ENCODE data around the gene LGALS16.
"Not testable (repeated sequence)": the region's sequence is repeated elsewhere in the genome, so short reads cannot be mapped to it uniquely, and the experiment has no call there.

Gene LGALS16, protein sequence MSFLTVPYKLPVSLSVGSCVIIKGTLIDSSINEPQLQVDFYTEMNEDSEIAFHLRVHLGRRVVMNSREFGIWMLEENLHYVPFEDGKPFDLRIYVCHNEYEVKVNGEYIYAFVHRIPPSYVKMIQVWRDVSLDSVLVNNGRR

DNA sequence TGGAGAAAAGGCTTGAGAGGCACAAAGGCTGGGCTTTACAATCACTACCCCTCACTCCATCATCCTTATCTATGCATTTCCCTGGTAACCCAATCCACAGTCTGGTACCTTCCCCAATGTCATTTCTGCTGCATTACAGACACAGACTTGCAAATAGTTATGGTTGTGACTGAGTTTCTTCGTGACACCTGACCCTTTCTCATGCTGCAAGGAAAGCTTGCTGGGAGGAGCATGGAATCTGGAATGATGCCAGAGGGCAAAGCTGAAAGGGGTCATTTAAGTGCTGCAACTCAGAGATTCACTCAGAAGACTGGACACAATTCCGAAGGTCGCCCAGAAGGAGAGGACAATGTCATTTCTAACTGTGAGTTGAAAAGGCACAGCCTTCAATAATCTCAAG lies at the start of gene LGALS16:
Gene LGALS16 (plus strand): TSS at position 301 of the 400 bp plus-strand sequence. CDS start 49 bp downstream, at position 350.
- Histone ChIP-seq H3K9me3 (ENCODE audit: control insufficient read depth in 5 of 5, low read length in 5 of 5) (no peaks in the 10 kb centered on the region), H3K9ac (ENCODE audit: low read length in 5 of 5) (no peak within 1 kb of the TSS), H3K36me3 (ENCODE audit: control insufficient read depth in 5 of 5, insufficient read depth in 5 of 5, low read length in 5 of 5) (no peaks in the 10 kb centered on the region), H3K4me1 (ENCODE audit: control insufficient read depth in 5 of 5, insufficient read depth in 5 of 5, low read length in 5 of 5) (no peaks in the 10 kb centered on the region), H3K27ac (ENCODE audit: low read depth, low read length) (no peak within 1 kb of the TSS), H3K27me3 (ENCODE audit: control insufficient read depth in 5 of 5, insufficient read depth in 4 of 5, low read length in 5 of 5) (no peaks in the 10 kb centered on the region), H3K4me3 (ENCODE audit: low read depth in 1 of 5, low read length in 5 of 5) (no peak within 1 kb of the TSS)

DNA sequence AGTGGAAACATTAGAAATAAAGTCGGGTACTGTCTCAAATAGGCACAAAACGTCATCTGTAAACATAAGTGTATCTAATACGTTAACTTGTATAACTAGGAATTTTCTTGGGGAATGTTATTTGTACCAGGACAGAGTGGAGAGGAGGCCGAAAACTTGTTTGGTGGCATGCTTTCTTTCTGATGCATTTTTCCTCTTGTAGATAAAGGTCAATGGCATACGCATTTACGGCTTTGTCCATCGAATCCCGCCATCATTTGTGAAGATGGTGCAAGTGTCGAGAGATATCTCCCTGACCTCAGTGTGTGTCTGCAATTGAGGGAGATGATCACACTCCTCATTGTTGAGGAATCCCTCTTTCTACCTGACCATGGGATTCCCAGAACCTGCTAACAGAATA lies 48.7 kb upstream of the LGALS16 start:
- Histone ChIP-seq H3K9ac (ENCODE audit: low read length in 5 of 5) (no peak overlapping the region), H3K4me1 (ENCODE audit: control insufficient read depth in 5 of 5, insufficient read depth in 5 of 5, low read length in 5 of 5) (no peaks in the 10 kb centered on the region), H3K9me3 (ENCODE audit: control insufficient read depth in 5 of 5, low read length in 5 of 5) (no peaks in the 10 kb centered on the region), H3K27me3 (ENCODE audit: control insufficient read depth in 5 of 5, insufficient read depth in 4 of 5, low read length in 5 of 5) (peaks cover 0 to 10% (median 3%) of the 10 kb centered on the region in 5 donors), H3K36me3 (ENCODE audit: control insufficient read depth in 5 of 5, insufficient read depth in 5 of 5, low read length in 5 of 5) (no peaks in the 10 kb centered on the region), H3K4me3 (ENCODE audit: low read depth in 1 of 5, low read length in 5 of 5) (no peak overlapping the region), H3K27ac (ENCODE audit: low read depth, low read length) (no peak overlapping the region)

DNA sequence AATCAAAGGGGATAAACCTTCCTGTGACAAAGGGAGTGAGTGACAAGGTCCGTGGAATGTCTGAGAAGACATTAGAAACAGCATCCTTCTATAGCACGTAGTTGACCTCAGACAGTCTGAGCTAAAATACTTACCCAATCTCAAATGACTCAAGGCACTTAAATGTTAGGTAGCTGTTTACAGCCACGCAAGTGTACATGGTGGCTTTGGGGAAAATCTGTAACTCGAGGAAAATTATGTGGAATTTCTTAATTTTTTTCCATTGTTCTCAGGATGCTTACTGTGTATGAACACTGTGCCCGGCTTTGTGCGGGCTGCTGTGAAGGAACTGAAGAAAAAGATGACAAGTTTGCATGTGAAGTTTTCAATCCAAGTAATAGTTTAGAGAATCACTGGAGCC lies 48.2 kb upstream of the LGALS16 start:
- no peaks in the 10 kb centered on the region for H3K36me3 ChIP-seq (ENCODE audit: control insufficient read depth in 5 of 5, insufficient read depth in 5 of 5, low read length in 5 of 5)
- H3K9ac ChIP-seq (ENCODE audit: low read length in 5 of 5): no peak overlapping the region
- no peak overlapping the region for H3K4me3 ChIP-seq (ENCODE audit: low read depth in 1 of 5, low read length in 5 of 5)
- no peak overlapping the region for H3K27ac ChIP-seq (ENCODE audit: low read depth, low read length)
- no peaks in the 10 kb centered on the region for H3K4me1 ChIP-seq (ENCODE audit: control insufficient read depth in 5 of 5, insufficient read depth in 5 of 5, low read length in 5 of 5)
- peaks cover 0 to 10% (median 3%) of the 10 kb centered on the region in 5 donors for H3K27me3 ChIP-seq (ENCODE audit: control insufficient read depth in 5 of 5, insufficient read depth in 4 of 5, low read length in 5 of 5)
- H3K9me3 ChIP-seq (ENCODE audit: control insufficient read depth in 5 of 5, low read length in 5 of 5): no peaks in the 10 kb centered on the region

DNA sequence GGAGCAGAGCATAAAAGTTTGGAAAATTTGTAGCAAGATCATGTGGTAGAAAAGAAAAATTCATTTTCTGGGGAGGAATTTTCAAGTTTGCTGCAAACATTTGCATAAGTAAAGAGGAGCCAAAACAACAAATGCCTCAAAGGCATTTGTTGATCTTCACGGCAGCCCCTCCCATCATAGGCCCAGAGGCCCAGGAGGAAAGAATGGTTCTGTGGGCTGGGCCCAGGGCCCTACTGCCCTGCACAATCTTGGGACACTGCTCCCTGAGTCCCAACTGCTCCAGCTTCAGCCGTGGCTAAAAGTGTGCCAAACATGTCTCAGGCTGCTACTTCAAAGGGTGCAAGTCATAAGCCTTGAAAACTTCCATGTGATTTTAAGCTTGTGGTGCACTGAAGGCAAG lies 42.1 kb upstream of the LGALS16 start:
- no peak overlapping the region for H3K4me3 ChIP-seq (ENCODE audit: low read depth in 1 of 5, low read length in 5 of 5)
- H3K27me3 ChIP-seq (ENCODE audit: control insufficient read depth in 5 of 5, insufficient read depth in 4 of 5, low read length in 5 of 5): peaks cover 0 to 4% (median 0%) of the 10 kb centered on the region in 5 donors
- no peaks in the 10 kb centered on the region for H3K36me3 ChIP-seq (ENCODE audit: control insufficient read depth in 5 of 5, insufficient read depth in 5 of 5, low read length in 5 of 5)
- H3K9ac ChIP-seq (ENCODE audit: low read length in 5 of 5): no peak overlapping the region
- H3K27ac ChIP-seq (ENCODE audit: low read depth, low read length): no peak overlapping the region
- no peaks in the 10 kb centered on the region for H3K4me1 ChIP-seq (ENCODE audit: control insufficient read depth in 5 of 5, insufficient read depth in 5 of 5, low read length in 5 of 5)
- H3K9me3 ChIP-seq (ENCODE audit: control insufficient read depth in 5 of 5, low read length in 5 of 5): peaks cover 0 to 8% (median 0%) of the 10 kb centered on the region in 5 donors

DNA sequence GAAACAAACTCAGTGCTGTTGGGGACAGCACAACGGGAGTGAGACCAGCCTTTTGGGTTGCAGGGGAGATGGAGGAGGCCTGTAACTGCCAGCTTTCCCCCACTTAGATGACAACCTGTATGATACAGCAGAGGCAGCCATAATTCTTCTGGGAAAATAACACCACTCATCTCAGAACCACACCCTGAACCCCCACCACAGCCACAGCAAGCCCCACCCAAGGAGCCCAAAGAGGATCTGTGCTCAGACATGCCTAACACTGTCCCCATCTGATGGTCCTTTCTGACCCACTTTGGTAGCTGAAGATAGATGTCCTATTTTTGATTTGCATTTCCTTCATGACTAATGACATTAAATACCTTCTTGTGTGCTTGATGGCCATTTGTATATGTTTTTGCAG lies 38.0 kb upstream of the LGALS16 start:
- Histone ChIP-seq H3K4me3 (ENCODE audit: low read depth in 1 of 5, low read length in 5 of 5) (no peak overlapping the region), H3K36me3 (ENCODE audit: control insufficient read depth in 5 of 5, insufficient read depth in 5 of 5, low read length in 5 of 5) (no peaks in the 10 kb centered on the region), H3K27ac (ENCODE audit: low read depth, low read length) (no peak overlapping the region), H3K4me1 (ENCODE audit: control insufficient read depth in 5 of 5, insufficient read depth in 5 of 5, low read length in 5 of 5) (no peaks in the 10 kb centered on the region), H3K9me3 (ENCODE audit: control insufficient read depth in 5 of 5, low read length in 5 of 5) (peaks cover 0 to 8% (median 0%) of the 10 kb centered on the region in 5 donors), H3K27me3 (ENCODE audit: control insufficient read depth in 5 of 5, insufficient read depth in 4 of 5, low read length in 5 of 5) (peaks cover 0 to 4% (median 0%) of the 10 kb centered on the region in 5 donors), H3K9ac (ENCODE audit: low read length in 5 of 5) (no peak overlapping the region)

DNA sequence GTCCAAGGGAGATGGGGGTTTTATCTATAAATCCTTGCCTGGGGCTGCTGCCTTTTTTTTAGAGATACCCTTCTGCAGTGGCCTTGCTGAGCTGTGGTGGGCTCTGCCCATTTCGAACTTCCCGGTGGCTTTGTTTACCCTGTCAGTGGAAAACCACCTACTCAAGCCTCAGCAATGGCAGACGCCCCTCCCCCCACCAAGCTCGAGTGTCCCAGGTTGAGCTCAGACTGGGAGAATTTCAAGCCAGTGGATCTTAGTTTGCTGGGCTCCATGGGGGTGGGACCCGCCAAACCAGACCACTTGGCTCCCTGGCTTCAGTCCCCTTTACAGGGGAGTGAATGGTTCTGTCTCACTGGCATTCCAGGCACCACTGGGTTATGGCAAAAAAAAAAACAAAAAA lies 31.8 kb upstream of the LGALS16 start:
- Histone ChIP-seq H3K27me3 (ENCODE audit: control insufficient read depth in 5 of 5, insufficient read depth in 4 of 5, low read length in 5 of 5) (peaks cover 0 to 16% (median 9%) of the 10 kb centered on the region in 5 donors), H3K9me3 (ENCODE audit: control insufficient read depth in 5 of 5, low read length in 5 of 5) (no peaks in the 10 kb centered on the region), H3K9ac (ENCODE audit: low read length in 5 of 5) (no peak overlapping the region), H3K4me3 (ENCODE audit: low read depth in 1 of 5, low read length in 5 of 5) (no peak overlapping the region), H3K4me1 (ENCODE audit: control insufficient read depth in 5 of 5, insufficient read depth in 5 of 5, low read length in 5 of 5) (no peaks in the 10 kb centered on the region), H3K36me3 (ENCODE audit: control insufficient read depth in 5 of 5, insufficient read depth in 5 of 5, low read length in 5 of 5) (no peaks in the 10 kb centered on the region), H3K27ac (ENCODE audit: low read depth, low read length) (no peak overlapping the region)

DNA sequence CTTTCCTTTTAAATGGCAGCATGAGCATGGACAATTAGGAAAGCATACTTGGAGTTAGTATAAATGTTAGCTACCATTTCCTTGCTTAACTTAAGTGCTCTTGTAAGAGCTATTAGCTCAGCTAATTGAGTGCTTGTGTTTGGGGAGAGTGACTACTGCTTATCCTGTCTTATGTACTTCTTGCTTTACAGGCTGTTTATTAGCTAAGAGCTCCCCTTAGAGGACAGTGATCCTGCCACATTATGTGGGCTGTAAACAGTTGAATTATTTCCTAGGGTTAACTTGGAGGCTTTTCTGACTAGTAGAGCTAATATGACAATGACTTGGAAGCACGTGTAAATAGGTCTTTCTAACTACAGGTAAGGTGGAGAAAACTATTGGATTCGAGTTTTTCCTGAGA lies 28.1 kb upstream of the LGALS16 start:
- not testable (repeated sequence) for H3K36me3 ChIP-seq (ENCODE audit: control insufficient read depth in 5 of 5, insufficient read depth in 5 of 5, low read length in 5 of 5); H3K27ac ChIP-seq (ENCODE audit: low read depth, low read length); H3K9ac ChIP-seq (ENCODE audit: low read length in 5 of 5)

DNA sequence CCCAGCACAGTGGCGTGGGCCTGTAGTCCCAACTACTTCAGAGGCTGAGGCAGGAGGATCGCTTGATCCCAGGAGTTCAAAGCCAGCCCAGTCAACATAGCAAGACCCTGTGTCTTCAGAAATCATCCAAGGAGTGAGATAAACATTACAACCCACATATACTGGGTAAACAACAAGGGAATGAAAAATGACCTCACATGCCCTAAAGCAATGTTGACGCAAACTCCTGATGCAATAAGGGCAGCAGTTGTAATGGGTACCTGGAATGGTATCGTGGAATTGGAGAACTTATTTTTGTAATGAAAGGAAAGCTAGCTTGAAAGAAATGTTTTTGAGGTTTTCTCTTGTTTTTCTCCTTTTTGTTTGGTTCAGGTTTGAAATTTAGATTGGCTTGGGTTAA lies 24.5 kb upstream of the LGALS16 start:
- H3K27me3 ChIP-seq (ENCODE audit: control insufficient read depth in 5 of 5, insufficient read depth in 4 of 5, low read length in 5 of 5): peaks cover 0 to 2% (median 0%) of the 10 kb centered on the region in 5 donors

More for the DNA sequence above, 28.1 kb upstream of the LGALS16 start:
- H3K4me1 ChIP-seq (ENCODE audit: control insufficient read depth in 5 of 5, insufficient read depth in 5 of 5, low read length in 5 of 5); H3K4me3 ChIP-seq (ENCODE audit: low read depth in 1 of 5, low read length in 5 of 5); H3K9me3 ChIP-seq (ENCODE audit: control insufficient read depth in 5 of 5, low read length in 5 of 5): not testable (repeated sequence)
- H3K27me3 ChIP-seq (ENCODE audit: control insufficient read depth in 5 of 5, insufficient read depth in 4 of 5, low read length in 5 of 5): peaks cover 0 to 18% (median 9%) of the 10 kb centered on the region in 5 donors

DNA sequence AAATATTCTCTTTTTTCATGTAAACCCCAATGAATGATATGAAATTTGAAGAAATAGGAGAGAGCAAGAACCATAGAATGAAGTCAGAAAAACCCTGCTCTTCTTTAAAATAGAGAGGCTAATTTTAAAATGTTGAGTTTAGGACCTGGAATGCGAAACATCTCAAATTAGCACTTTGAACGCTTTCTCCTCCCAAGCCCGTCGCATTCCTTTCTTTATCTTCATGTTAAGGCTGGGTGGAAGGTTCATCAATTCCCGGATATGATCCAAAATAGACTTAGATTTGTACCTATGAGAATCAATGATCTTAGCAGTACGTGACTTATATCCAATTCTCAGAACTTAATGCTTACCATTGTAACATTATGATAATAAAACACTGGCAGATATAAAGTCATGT lies 24.1 kb upstream of the LGALS16 start:
- Histone ChIP-seq H3K27ac (ENCODE audit: low read depth, low read length) (no peak overlapping the region), H3K9ac (ENCODE audit: low read length in 5 of 5) (no peak overlapping the region), H3K9me3 (ENCODE audit: control insufficient read depth in 5 of 5, low read length in 5 of 5) (peaks cover 0 to 5% (median 0%) of the 10 kb centered on the region in 5 donors), H3K36me3 (ENCODE audit: control insufficient read depth in 5 of 5, insufficient read depth in 5 of 5, low read length in 5 of 5) (no peaks in the 10 kb centered on the region), H3K4me3 (ENCODE audit: low read depth in 1 of 5, low read length in 5 of 5) (no peak overlapping the region), H3K4me1 (ENCODE audit: control insufficient read depth in 5 of 5, insufficient read depth in 5 of 5, low read length in 5 of 5) (no peaks in the 10 kb centered on the region), H3K27me3 (ENCODE audit: control insufficient read depth in 5 of 5, insufficient read depth in 4 of 5, low read length in 5 of 5) (peaks cover 0 to 2% (median 0%) of the 10 kb centered on the region in 5 donors)

More for the DNA sequence above, 24.5 kb upstream of the LGALS16 start:
- Histone ChIP-seq H3K9ac (ENCODE audit: low read length in 5 of 5) (no peak overlapping the region), H3K4me1 (ENCODE audit: control insufficient read depth in 5 of 5, insufficient read depth in 5 of 5, low read length in 5 of 5) (no peaks in the 10 kb centered on the region), H3K9me3 (ENCODE audit: control insufficient read depth in 5 of 5, low read length in 5 of 5) (peaks cover 0 to 3% (median 0%) of the 10 kb centered on the region in 5 donors), H3K36me3 (ENCODE audit: control insufficient read depth in 5 of 5, insufficient read depth in 5 of 5, low read length in 5 of 5) (no peaks in the 10 kb centered on the region), H3K4me3 (ENCODE audit: low read depth in 1 of 5, low read length in 5 of 5) (no peak overlapping the region), H3K27ac (ENCODE audit: low read depth, low read length) (no peak overlapping the region)

DNA sequence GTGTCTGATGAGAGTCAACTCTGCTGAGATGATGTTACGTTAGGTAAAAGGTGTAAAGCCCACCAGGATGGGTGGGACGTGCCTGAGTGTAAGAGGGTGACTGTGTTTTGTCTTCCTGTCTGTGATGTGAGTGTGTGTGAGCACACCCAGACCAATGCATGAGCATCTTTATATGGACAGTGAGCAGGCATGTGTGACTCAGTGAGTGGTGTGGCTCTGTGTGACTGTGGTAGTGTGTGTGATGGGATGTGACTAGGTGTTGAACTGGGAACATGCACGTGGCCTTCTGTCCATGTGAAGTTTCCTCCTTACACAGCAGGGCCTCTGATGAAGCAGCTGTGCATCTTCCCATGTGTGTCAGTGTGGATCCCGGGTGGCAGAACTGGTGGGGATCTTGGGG lies 17.8 kb upstream of the LGALS16 start:
- H3K27me3 ChIP-seq (ENCODE audit: control insufficient read depth in 5 of 5, insufficient read depth in 4 of 5, low read length in 5 of 5): peaks cover 5 to 24% (median 12%) of the 10 kb centered on the region in 5 donors
- peaks cover 0 to 5% (median 0%) of the 10 kb centered on the region in 5 donors for H3K9me3 ChIP-seq (ENCODE audit: control insufficient read depth in 5 of 5, low read length in 5 of 5)
- no peak overlapping the region for H3K4me3 ChIP-seq (ENCODE audit: low read depth in 1 of 5, low read length in 5 of 5)
- no peak overlapping the region for H3K27ac ChIP-seq (ENCODE audit: low read depth, low read length)
- no peaks in the 10 kb centered on the region for H3K36me3 ChIP-seq (ENCODE audit: control insufficient read depth in 5 of 5, insufficient read depth in 5 of 5, low read length in 5 of 5)
- H3K4me1 ChIP-seq (ENCODE audit: control insufficient read depth in 5 of 5, insufficient read depth in 5 of 5, low read length in 5 of 5): no peaks in the 10 kb centered on the region
- H3K9ac ChIP-seq (ENCODE audit: low read length in 5 of 5): no peak overlapping the region
